RWPE2 (cell line): ENCODE results near the gene DEPDC7.
A peak's percentile ranks its signal among the peaks of the same experiment; 100 is the strongest.

Experiments used
- ATAC-seq: fragments of 200-7000 bp; cut with Tn5 transposase; 3 replicates; pipeline ENCODE4 v1.9.1; 2021; ENCODE audit warnings: low read depth
- DNase-seq: peaks from one replicate; pipeline ENCODE4 v3.0.0-alpha.2; 2020; ENCODE audit warnings: low spot score
- H3K27ac ChIP-seq: fragments of 450-650 bp; 2 replicates; pipeline ENCODE4 v1.5.1; 2017; ENCODE audit warnings: mild to moderate bottlenecking; ENCODE audit not compliant: poor library complexity, severe bottlenecking
- H3K27me3 ChIP-seq: fragments of 250-450 bp; sonication (Bioruptor Pico); 2 replicates; pipeline ENCODE4 v1.5.1; 2021; ENCODE audit warnings: mild to moderate bottlenecking, moderate library complexity; ENCODE audit not compliant: insufficient read depth, poor library complexity, severe bottlenecking
- H3K36me3 ChIP-seq: fragments of 250-450 bp; sonication (Bioruptor Pico); 2 replicates; pipeline ENCODE4 v1.5.1; 2020; ENCODE audit warnings: low read depth, mild to moderate bottlenecking, moderate library complexity
- H3K4me1 ChIP-seq: fragments of 250-450 bp; sonication (Bioruptor Pico); 2 replicates; pipeline ENCODE4 v1.5.1; 2021; ENCODE audit warnings: mild to moderate bottlenecking, moderate library complexity; ENCODE audit not compliant: insufficient read depth, poor library complexity, severe bottlenecking
- H3K4me3 ChIP-seq: fragments of 250-450 bp; sonication (Bioruptor Pico); 2 replicates; pipeline ENCODE4 v1.5.1; 2021; ENCODE audit warnings: mild to moderate bottlenecking, moderate library complexity; ENCODE audit not compliant: severe bottlenecking
- H3K9me3 ChIP-seq: fragments of 250-450 bp; sonication (Bioruptor Pico); 2 replicates; pipeline ENCODE4 v1.5.1; 2021; ENCODE audit warnings: mild to moderate bottlenecking, moderate library complexity; ENCODE audit not compliant: severe bottlenecking
- TF ChIP-seq, protein P1 (sequence below): fragments of 450-650 bp; IDR thresholded peaks from one replicate; pipeline ENCODE4 v1.5.1; 2017; ENCODE audit warnings: mild to moderate bottlenecking, moderate library complexity; ENCODE audit not compliant: poor library complexity, severe bottlenecking

Gene DEPDC7

DNA sequence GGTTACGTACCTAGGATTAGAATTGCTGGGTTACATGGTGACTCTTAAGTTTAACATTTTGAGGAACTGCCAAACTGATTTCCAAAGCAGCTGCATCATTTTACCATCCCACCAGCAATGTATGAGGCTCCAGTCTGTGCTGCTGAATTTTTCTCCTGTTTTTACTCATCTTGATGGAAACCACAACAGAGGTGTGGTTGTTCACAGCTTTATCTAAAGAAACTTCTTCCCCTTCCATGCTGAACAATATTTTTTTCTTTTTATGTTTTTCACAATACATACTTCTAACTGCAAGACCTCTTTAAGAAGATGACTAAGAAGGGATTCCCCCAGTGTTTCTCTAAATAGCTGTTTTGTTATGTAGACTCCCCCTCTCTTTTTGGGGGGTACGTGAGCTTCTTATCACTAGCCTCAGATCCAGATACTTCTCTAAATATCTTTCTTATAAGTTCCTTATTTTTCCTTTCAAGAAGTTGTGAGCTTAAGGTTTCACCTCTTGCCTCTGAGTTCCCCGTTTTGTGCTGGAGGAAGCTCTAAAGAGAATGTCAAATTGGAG is 47.7 kb downstream of the DEPDC7 start:
- H3K27ac ChIP-seq = peak overlapping the region; percentile 87
- no peak for ATAC-seq

DNA sequence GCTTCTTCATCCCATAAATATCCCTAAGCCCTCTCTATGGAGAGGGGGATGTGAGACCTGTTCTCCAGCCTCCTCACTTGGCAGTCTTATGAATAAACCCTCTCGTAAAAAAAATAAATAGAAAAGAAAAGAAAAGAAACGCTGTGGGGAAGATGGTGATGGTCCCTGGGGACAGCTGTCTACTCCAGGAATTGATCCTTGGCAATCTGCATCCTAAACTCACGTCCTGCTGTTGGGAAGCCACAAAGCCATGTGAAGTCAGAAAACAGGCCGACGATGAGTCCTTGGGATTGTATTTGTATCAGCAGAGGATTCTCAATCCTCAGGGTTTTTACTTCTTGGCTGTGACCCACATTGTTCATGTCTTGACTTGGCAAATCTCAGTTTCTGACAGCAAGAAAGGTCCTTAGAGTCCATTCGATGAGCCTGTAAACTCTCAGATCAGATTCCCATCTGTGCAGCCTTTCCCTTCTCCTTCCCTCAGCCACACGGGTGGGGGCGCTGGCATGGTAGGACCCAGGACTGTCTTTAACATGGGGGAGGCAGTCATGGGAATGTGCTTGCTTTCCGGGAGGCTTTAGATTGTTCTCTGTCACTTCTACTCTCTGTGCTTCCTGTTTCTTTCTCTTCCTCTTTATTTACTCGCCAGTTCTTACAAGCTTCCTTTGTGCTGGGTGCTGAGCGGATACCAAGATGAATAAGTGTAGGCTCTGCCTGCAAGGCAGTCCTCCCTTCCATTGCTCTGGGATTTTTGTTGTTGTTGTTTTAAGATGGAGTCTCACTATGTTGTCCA is 48.6 kb downstream of the DEPDC7 start:
- H3K4me3 ChIP-seq = no peak overlapping the region
- H3K9me3 ChIP-seq = no peaks in the 10 kb centered on the region
- H3K4me1 ChIP-seq = peaks cover 22% of the 10 kb centered on the region
- peaks cover 75% of the 10 kb centered on the region for H3K36me3 ChIP-seq
- ATAC-seq = no peak
- H3K27ac ChIP-seq = peak overlapping the region; percentile 87
- TF ChIP-seq, protein P1, sequence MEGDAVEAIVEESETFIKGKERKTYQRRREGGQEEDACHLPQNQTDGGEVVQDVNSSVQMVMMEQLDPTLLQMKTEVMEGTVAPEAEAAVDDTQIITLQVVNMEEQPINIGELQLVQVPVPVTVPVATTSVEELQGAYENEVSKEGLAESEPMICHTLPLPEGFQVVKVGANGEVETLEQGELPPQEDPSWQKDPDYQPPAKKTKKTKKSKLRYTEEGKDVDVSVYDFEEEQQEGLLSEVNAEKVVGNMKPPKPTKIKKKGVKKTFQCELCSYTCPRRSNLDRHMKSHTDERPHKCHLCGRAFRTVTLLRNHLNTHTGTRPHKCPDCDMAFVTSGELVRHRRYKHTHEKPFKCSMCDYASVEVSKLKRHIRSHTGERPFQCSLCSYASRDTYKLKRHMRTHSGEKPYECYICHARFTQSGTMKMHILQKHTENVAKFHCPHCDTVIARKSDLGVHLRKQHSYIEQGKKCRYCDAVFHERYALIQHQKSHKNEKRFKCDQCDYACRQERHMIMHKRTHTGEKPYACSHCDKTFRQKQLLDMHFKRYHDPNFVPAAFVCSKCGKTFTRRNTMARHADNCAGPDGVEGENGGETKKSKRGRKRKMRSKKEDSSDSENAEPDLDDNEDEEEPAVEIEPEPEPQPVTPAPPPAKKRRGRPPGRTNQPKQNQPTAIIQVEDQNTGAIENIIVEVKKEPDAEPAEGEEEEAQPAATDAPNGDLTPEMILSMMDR = no peak
- DNase-seq = no peak
- H3K27me3 ChIP-seq = no peaks in the 10 kb centered on the region

More for the DNA sequence above, 47.7 kb downstream of the DEPDC7 start:
- Histone ChIP-seq H3K9me3 (no peaks in the 10 kb centered on the region), H3K27me3 (no peaks in the 10 kb centered on the region), H3K4me3 (no peak overlapping the region), H3K36me3 (peaks cover 75% of the 10 kb centered on the region), H3K4me1 (peaks cover 25% of the 10 kb centered on the region)
- TF ChIP-seq, protein P1 = no peak
- DNase-seq = no peak

DNA sequence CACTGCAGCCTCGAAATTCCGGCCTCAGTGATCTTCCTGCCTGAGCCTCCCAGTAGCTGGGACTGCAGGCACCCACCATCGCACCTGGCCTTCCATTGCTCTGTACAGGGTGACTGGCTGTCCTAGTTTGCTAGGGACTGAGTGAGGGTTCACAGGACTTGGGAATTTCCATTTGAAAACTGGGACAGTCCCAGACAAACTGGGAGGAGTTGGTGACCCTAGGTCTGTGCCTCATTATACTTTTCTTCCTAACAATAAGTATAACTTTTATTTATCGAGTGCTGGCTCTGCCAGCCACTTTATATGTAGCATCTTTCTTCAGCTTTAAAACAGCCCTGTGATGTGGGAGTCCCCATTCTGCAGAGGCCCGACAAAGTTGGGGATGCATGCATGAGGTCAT is 49.2 kb downstream of the DEPDC7 start:
- Histone ChIP-seq H3K27me3 (no peaks in the 10 kb centered on the region), H3K9me3 (no peaks in the 10 kb centered on the region), H3K4me1 (peaks cover 20% of the 10 kb centered on the region), H3K27ac (peak overlapping the region; percentile 87), H3K36me3 (peaks cover 75% of the 10 kb centered on the region), H3K4me3 (no peak overlapping the region)
- no peak for ATAC-seq
- DNase-seq = no peak
- TF ChIP-seq, protein P1 = no peak

DNA sequence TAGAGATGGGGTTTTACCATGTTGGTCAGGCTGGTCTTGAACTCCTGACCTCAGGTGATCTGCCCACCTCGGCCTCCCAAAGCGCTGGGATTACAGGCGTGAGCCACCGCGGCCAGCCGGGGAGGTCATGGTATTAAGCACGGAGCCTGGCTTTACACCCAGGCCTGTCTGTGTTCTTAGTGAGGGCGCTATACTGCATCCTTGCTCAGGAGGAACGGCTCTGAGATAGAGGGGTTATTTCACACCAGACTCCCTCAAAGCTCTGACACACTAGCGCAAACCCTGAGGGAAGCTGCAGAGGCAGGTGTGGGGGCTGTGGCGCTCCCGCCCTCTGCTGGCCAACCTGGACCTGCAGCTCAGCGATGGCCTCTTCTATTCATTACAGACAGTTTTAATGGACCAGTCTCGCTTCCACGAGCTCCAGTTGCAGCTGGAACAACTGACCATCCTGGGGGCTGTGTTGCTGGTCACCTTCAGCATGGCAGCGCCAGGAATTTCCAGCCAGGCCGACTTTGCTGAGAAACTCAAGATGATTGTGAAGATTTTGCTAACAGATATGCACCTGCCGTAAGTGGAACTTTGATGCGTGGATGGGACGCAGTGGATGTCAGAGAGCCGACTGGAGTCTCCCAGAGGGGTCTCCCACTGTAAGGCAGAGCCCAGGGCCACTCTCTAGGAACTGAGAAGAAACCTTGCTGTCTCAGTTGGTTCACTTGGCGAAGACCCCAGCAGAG is 49.9 kb downstream of the DEPDC7 start:
- Histone ChIP-seq H3K27ac (no peak overlapping the region), H3K27me3 (no peaks in the 10 kb centered on the region), H3K4me1 (peaks cover 18% of the 10 kb centered on the region), H3K36me3 (peaks cover 79% of the 10 kb centered on the region), H3K9me3 (no peaks in the 10 kb centered on the region), H3K4me3 (no peak overlapping the region)
- ATAC-seq (peak; percentile 69; the same call in 2 of the 3 replicates), DNase-seq (no peak)
- TF ChIP-seq, protein P1 = peak; percentile 95
